HepG2 (cell line): ENCODE results near the gene FYB2. TPM values are rescaled to one million over a fixed set of nuclear protein-coding genes. Genes with fewer than 3 reads are reported as not detected.

ENCODE experiments used
- FOXC1 ChIP-seq: sonication (generic); formaldehyde crosslinking; IDR thresholded peaks from 2 replicates; pipeline ENCODE4 v1.8.0; 2022; ENCODE audit warnings: mild to moderate bottlenecking, missing genetic modification reagents, borderline replicate concordance
- HDAC1 ChIP-seq: sonication (generic); formaldehyde crosslinking; IDR thresholded peaks from 2 replicates; pipeline ENCODE4 v1.5.1; 2020; ENCODE audit warnings: mild to moderate bottlenecking, missing genetic modification reagents
- HMG20A ChIP-seq: IDR thresholded peaks from 2 replicates; pipeline ENCODE4 v1.6.1; 2016; ENCODE audit warnings: borderline replicate concordance
- MIXL1 ChIP-seq: IDR thresholded peaks from 2 replicates; pipeline ENCODE4 v1.6.1; 2016
- NR2F1 ChIP-seq, 2 experiments: fragments of 450-650 bp in 1 of 2; formaldehyde crosslinking in 1 of 2; IDR thresholded peaks; 2 replicates each; pipeline versions ENCODE4 v1.5.0 to v1.6.1; 2016 to 2020; ENCODE audit warnings: mild to moderate bottlenecking in 1 of 2, missing compliant biosample characterization in 1 of 2, missing genetic modification reagents in 1 of 2, moderate library complexity in 1 of 2
- PAWR ChIP-seq: sonication (generic); formaldehyde crosslinking; IDR thresholded peaks from 2 replicates; pipeline ENCODE4 v1.4.0; 2020; ENCODE audit warnings: missing genetic modification reagents, mild to moderate bottlenecking, borderline replicate concordance
- RFX3 ChIP-seq: IDR thresholded peaks from 2 replicates; pipeline ENCODE4 v1.6.1; 2016; ENCODE audit warnings: missing biosample characterization, missing genetic modification reagents
- RXRB ChIP-seq: IDR thresholded peaks from 2 replicates; pipeline ENCODE4 v1.6.1; 2016; ENCODE audit warnings: borderline replicate concordance, missing genetic modification reagents, missing compliant biosample characterization
- ZEB1 ChIP-seq: IDR thresholded peaks from 2 replicates; pipeline ENCODE4 v1.6.1; 2012; ENCODE audit warnings: mild to moderate bottlenecking, low read depth, inconsistent platforms; ENCODE audit not compliant: insufficient replicate concordance
- ZNF230 ChIP-seq: sonication (generic); formaldehyde crosslinking; IDR thresholded peaks from 2 replicates; pipeline ENCODE4 v1.4.0; 2020; ENCODE audit warnings: mild to moderate bottlenecking, missing genetic modification reagents
- ZNF331 ChIP-seq: sonication (generic); formaldehyde crosslinking; IDR thresholded peaks from 2 replicates; pipeline ENCODE4 v1.4.0; 2020; ENCODE audit warnings: missing genetic modification reagents
- ZNF549 ChIP-seq: sonication (generic); formaldehyde crosslinking; IDR thresholded peaks from 2 replicates; pipeline ENCODE4 v1.5.0; 2020; ENCODE audit warnings: missing genetic modification reagents
- ZNF644 ChIP-seq: IDR thresholded peaks from 2 replicates; pipeline ENCODE4 v1.6.1; 2016; ENCODE audit warnings: low read depth
- ZNF768 ChIP-seq: sonication (generic); formaldehyde crosslinking; IDR thresholded peaks from 2 replicates; pipeline ENCODE4 v1.4.0; 2020; ENCODE audit warnings: missing genetic modification reagents
- polyA plus RNA-seq, 8 experiments: library from polyadenylated mRNA; depleted of rRNA in 3 of 8; stranded (reverse) in 7 of 8; unstranded in 1 of 8; fragments of >200 nt; fragmentation: Illumina TruSeq in 4 of 8; extraction: Trizol in 4 of 8; gene quantifications; 2 replicates each; pipeline versions ENCODE4 v1.2.1 to v1.2.3, GENCODE V29; 2011 to 2016; ENCODE audit warnings: low read depth in 4 of 8, missing spikeins in 1 of 8, mixed read lengths in 1 of 8; ENCODE audit not compliant: insufficient read depth in 1 of 8
- total RNA-seq, 5 experiments: library from RNA; depleted of rRNA; stranded (reverse); fragments of >200 nt; fragmentation: Illumina TruSeq; extraction: Trizol; gene quantifications; 2 replicates each; pipeline ENCODE4 v1.2.3, GENCODE V29; 2016; ENCODE audit warnings: low read depth in 1 of 5
- TF ChIP-seq, protein P1 (sequence below): sonication (generic); formaldehyde crosslinking; IDR thresholded peaks from 2 replicates; pipeline ENCODE4 v1.4.0; 2020; ENCODE audit warnings: missing genetic modification reagents, borderline replicate concordance
- TF ChIP-seq, protein P2 (sequence below): sonication (generic); formaldehyde crosslinking; IDR thresholded peaks from 2 replicates; pipeline ENCODE4 v1.8.0; 2022; ENCODE audit warnings: missing genetic modification reagents, mild to moderate bottlenecking, borderline replicate concordance
- TF ChIP-seq, protein P3 (sequence below): sonication (generic); formaldehyde crosslinking; IDR thresholded peaks from 2 replicates; pipeline ENCODE4 v1.5.0; 2020; ENCODE audit warnings: mild to moderate bottlenecking, missing genetic modification reagents, borderline replicate concordance
- TF ChIP-seq, protein P4 (sequence below): sonication (generic); formaldehyde crosslinking; IDR thresholded peaks from 2 replicates; pipeline ENCODE4 v1.5.1; 2020; ENCODE audit warnings: mild to moderate bottlenecking, moderate library complexity, missing genetic modification reagents
- TF ChIP-seq, protein P5 (sequence below), 2 experiments: fragments of 450-650 bp in 1 of 2; sonication (generic) in 1 of 2; formaldehyde crosslinking; IDR thresholded peaks; 2 replicates each; pipeline versions ENCODE4 v1.5.0 to v1.8.0; 2020 to 2022; ENCODE audit warnings: mild to moderate bottlenecking in 1 of 2, missing genetic modification reagents in 1 of 2
- TF ChIP-seq, protein P6 (sequence below): IDR thresholded peaks from 2 replicates; pipeline ENCODE4 v1.6.1; 2016; ENCODE audit warnings: mild to moderate bottlenecking
- TF ChIP-seq, protein P7 (sequence below): sonication (generic); formaldehyde crosslinking; IDR thresholded peaks from 2 replicates; pipeline ENCODE4 v1.4.0; 2020; ENCODE audit warnings: mild to moderate bottlenecking, missing genetic modification reagents

The FYB2 gene
- total and polyA plus RNA-seq, 2 of the 13 experiments (the other 11 are each of a cell fraction or from before 2014, with no cell fraction given), result 1.2 to 2.7 TPM

DNA sequence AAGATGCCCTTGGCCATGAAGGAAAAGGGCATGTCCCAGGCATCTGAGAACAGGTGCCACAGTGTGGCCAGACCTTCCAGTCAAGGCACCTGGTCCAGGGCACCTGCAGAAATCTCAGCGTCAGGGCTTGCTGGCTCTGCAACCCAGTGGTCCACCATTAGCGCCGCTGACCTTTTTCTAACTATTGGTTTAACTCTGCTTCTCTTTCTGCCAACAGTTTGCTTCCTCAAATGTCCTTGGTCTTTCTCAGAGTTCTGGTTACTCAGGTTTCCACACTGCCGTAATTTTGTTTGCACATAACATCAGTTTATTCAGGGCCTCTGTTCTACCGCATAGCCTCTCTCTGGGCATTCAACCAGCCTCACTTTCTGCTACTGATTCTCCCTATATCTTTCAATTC, 16.5 kb upstream of the FYB2 start (continued):
- TF ChIP-seq ZNF768 (CRISPR knock-in tag) (peak; percentile 64; the same call in 1 of the 2 replicates), PAWR (CRISPR knock-in tag) (no peak), ZEB1 (peak; percentile 22), RFX3 (CRISPR knock-in tag) (no peak), ZNF549 (CRISPR knock-in tag) (no peak), RXRB (CRISPR knock-in tag) (peak; percentile 66; the same call in 1 of the 2 replicates), ZNF644 (peak; percentile 82), NR2F1 (CRISPR knock-in tag; IDR thresholded peaks at IDR 0.05) (0 out of 4 replicates have a peak, but pooled peaks of 1 of the 2 experiments have one; percentile 30), MIXL1 (CRISPR knock-in tag) (peak; percentile 61; the same call in 1 of the 2 replicates), FOXC1 (CRISPR knock-in tag) (no peak), ZNF230 (no peak), ZNF331 (CRISPR knock-in tag) (peak; percentile 26; the same call in 1 of the 2 replicates), HMG20A (CRISPR knock-in tag) (peak; percentile 76; the same call in 1 of the 2 replicates), HDAC1 (peak; percentile 61; the same call in 1 of the 2 replicates)
- TF ChIP-seq, protein P1, sequence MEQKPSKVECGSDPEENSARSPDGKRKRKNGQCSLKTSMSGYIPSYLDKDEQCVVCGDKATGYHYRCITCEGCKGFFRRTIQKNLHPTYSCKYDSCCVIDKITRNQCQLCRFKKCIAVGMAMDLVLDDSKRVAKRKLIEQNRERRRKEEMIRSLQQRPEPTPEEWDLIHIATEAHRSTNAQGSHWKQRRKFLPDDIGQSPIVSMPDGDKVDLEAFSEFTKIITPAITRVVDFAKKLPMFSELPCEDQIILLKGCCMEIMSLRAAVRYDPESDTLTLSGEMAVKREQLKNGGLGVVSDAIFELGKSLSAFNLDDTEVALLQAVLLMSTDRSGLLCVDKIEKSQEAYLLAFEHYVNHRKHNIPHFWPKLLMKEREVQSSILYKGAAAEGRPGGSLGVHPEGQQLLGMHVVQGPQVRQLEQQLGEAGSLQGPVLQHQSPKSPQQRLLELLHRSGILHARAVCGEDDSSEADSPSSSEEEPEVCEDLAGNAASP (CRISPR knock-in tag), result 0 out of 2 replicates have a peak, but pooled peaks have one; percentile 7
- TF ChIP-seq, protein P2, sequence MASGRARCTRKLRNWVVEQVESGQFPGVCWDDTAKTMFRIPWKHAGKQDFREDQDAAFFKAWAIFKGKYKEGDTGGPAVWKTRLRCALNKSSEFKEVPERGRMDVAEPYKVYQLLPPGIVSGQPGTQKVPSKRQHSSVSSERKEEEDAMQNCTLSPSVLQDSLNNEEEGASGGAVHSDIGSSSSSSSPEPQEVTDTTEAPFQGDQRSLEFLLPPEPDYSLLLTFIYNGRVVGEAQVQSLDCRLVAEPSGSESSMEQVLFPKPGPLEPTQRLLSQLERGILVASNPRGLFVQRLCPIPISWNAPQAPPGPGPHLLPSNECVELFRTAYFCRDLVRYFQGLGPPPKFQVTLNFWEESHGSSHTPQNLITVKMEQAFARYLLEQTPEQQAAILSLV (CRISPR knock-in tag), result no peak
- TF ChIP-seq, protein P3, sequence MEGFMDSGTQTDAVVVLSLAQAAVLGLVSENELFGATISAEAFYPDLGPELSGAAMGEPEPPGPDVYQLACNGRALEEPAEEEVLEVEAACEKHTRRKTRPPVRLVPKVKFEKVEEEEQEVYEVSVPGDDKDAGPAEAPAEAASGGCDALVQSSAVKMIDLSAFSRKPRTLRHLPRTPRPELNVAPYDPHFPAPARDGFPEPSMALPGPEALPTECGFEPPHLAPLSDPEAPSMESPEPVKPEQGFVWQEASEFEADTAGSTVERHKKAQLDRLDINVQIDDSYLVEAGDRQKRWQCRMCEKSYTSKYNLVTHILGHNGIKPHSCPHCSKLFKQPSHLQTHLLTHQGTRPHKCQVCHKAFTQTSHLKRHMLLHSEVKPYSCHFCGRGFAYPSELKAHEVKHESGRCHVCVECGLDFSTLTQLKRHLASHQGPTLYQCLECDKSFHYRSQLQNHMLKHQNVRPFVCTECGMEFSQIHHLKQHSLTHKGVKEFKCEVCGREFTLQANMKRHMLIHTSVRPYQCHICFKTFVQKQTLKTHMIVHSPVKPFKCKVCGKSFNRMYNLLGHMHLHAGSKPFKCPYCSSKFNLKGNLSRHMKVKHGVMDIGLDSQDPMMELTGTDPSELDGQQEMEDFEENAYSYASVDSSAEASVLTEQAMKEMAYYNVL (CRISPR knock-in tag), result 0 out of 2 replicates have a peak, but pooled peaks have one; percentile 48
- TF ChIP-seq, protein P4, sequence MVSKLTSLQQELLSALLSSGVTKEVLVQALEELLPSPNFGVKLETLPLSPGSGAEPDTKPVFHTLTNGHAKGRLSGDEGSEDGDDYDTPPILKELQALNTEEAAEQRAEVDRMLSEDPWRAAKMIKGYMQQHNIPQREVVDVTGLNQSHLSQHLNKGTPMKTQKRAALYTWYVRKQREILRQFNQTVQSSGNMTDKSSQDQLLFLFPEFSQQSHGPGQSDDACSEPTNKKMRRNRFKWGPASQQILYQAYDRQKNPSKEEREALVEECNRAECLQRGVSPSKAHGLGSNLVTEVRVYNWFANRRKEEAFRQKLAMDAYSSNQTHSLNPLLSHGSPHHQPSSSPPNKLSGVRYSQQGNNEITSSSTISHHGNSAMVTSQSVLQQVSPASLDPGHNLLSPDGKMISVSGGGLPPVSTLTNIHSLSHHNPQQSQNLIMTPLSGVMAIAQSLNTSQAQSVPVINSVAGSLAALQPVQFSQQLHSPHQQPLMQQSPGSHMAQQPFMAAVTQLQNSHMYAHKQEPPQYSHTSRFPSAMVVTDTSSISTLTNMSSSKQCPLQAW (CRISPR knock-in tag), result peak; percentile 62
- TF ChIP-seq, protein P5, sequence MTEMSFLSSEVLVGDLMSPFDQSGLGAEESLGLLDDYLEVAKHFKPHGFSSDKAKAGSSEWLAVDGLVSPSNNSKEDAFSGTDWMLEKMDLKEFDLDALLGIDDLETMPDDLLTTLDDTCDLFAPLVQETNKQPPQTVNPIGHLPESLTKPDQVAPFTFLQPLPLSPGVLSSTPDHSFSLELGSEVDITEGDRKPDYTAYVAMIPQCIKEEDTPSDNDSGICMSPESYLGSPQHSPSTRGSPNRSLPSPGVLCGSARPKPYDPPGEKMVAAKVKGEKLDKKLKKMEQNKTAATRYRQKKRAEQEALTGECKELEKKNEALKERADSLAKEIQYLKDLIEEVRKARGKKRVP (CRISPR knock-in tag; IDR thresholded peaks at IDR 0.05), result peak in 1 of 2 experiments; percentile 60; a peak in 2 of 4 replicates
- TF ChIP-seq, protein P6, sequence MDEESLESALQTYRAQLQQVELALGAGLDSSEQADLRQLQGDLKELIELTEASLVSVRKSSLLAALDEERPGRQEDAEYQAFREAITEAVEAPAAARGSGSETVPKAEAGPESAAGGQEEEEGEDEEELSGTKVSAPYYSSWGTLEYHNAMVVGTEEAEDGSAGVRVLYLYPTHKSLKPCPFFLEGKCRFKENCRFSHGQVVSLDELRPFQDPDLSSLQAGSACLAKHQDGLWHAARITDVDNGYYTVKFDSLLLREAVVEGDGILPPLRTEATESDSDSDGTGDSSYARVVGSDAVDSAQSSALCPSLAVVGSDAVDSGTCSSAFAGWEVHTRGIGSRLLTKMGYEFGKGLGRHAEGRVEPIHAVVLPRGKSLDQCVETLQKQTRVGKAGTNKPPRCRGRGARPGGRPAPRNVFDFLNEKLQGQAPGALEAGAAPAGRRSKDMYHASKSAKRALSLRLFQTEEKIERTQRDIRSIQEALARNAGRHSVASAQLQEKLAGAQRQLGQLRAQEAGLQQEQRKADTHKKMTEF (CRISPR knock-in tag), result peak; percentile 30; the same call in 1 of the 2 replicates
- TF ChIP-seq, protein P7, sequence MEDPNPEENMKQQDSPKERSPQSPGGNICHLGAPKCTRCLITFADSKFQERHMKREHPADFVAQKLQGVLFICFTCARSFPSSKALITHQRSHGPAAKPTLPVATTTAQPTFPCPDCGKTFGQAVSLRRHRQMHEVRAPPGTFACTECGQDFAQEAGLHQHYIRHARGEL (CRISPR knock-in tag), result no peak
